H1 (cell line): ENCODE measurements around the gene PCDH9. TPM values are rescaled to one million over a fixed set of nuclear protein-coding genes. Genes with fewer than 3 reads are reported as not detected.

Experiments used
- CTCF ChIA-PET: fragments of 300-600 bp; sonication (Branson Sonifier 250); formaldehyde crosslinking; loops from one replicate; lab custom pipeline; 2021; ENCODE audit not compliant: partially characterized antibody; lab: Charles Lee
- POLR2A ChIA-PET: fragments of 300-600 bp; sonication (Branson Sonifier 250); formaldehyde crosslinking; loops from one replicate; lab custom pipeline; 2021; ENCODE audit warnings: inconsistent platforms; ENCODE audit not compliant: partially characterized antibody; lab: Charles Lee
- DNase-seq, 2 experiments: peaks; one replicate each; pipeline versions ENCODE4 v3.0.0 to v3.0.0-alpha.2; 2010 to 2022; ENCODE audit warnings: low spot score in 2 of 2, low read depth in 1 of 2, mixed read lengths in 1 of 2
- FAIRE-seq: peaks from 2 replicates; lab custom pipeline; 2011; peaks lifted over from hg19 to GRCh38; lab: Jason Lieb, UNC
- H2AFZ ChIP-seq: 2 replicates; pipeline ENCODE4 v1.8.1; 2012; ENCODE audit warnings: low read length, inconsistent platforms
- H2AK5ac ChIP-seq: 2 replicates; pipeline ENCODE4 v1.6.1; 2013; ENCODE audit warnings: low read depth, low read length
- H2BK120ac ChIP-seq: replicated peaks from 2 replicates; pipeline ENCODE3; 2013; ENCODE audit warnings: low read depth, low read length, inconsistent platforms
- H2BK12ac ChIP-seq: 2 replicates; pipeline ENCODE4 v1.6.1; 2013; ENCODE audit warnings: low read depth, low read length
- H2BK15ac ChIP-seq: 2 replicates; pipeline ENCODE4 v1.6.1; 2013; ENCODE audit warnings: low read length
- H2BK20ac ChIP-seq: 2 replicates; pipeline ENCODE4 v1.6.1; 2013; ENCODE audit warnings: low read length
- H2BK5ac ChIP-seq: 2 replicates; pipeline ENCODE4 v1.6.1; 2013; ENCODE audit warnings: low read depth, low read length
- H3K14ac ChIP-seq: 2 replicates; pipeline ENCODE4 v1.6.1; 2013; ENCODE audit warnings: inconsistent platforms; ENCODE audit not compliant: insufficient read length
- H3K18ac ChIP-seq: 2 replicates; pipeline ENCODE4 v1.6.1; 2013; ENCODE audit warnings: low read length; ENCODE audit errors: extremely low read depth
- H3K23ac ChIP-seq: 2 replicates; pipeline ENCODE4 v1.6.1; 2013; ENCODE audit warnings: inconsistent platforms; ENCODE audit not compliant: insufficient read length
- H3K23me2 ChIP-seq: 2 replicates; pipeline ENCODE4 v1.6.1; 2013; ENCODE audit warnings: low read depth, low read length
- H3K27ac ChIP-seq: 2 replicates; pipeline ENCODE4 v1.6.1; 2011; ENCODE audit warnings: low read depth, low read length, inconsistent platforms
- H3K27me3 ChIP-seq, 4 experiments: replicated peaks in 1 of 4; 1 replicate in 1 of 4; 2 replicates in 3 of 4; pipeline versions ENCODE4 v1.6.1 to v1.8.1; 2011 to 2013; ENCODE audit warnings: low read length in 3 of 4, mild to moderate bottlenecking in 3 of 4, inconsistent platforms in 2 of 4, mixed read lengths in 2 of 4, moderate library complexity in 1 of 4; ENCODE audit not compliant: control insufficient read depth in 3 of 4, insufficient read depth in 3 of 4; ENCODE audit errors: extremely low read depth in 1 of 4
- H3K36me3 ChIP-seq, 4 experiments: 2 replicates each; pipeline versions ENCODE4 v1.6.1 to v1.8.1; 2011 to 2013; ENCODE audit warnings: mild to moderate bottlenecking in 4 of 4, low read length in 3 of 4, moderate library complexity in 2 of 4, control low read depth in 1 of 4, inconsistent platforms in 1 of 4; ENCODE audit not compliant: insufficient read depth in 4 of 4, control insufficient read depth in 2 of 4
- H3K4ac ChIP-seq: replicated peaks from 2 replicates; pipeline ENCODE3; 2013; ENCODE audit warnings: low read length, low read depth, mixed read lengths, inconsistent platforms; ENCODE audit not compliant: insufficient read length
- H3K4me1 ChIP-seq, 4 experiments: replicated peaks in 1 of 4; 1 replicate in 1 of 4; 2 replicates in 3 of 4; pipeline versions ENCODE4 v1.6.1 to v1.8.1; 2011 to 2013; ENCODE audit warnings: low read length in 3 of 4, inconsistent platforms in 2 of 4, mixed read lengths in 1 of 4; ENCODE audit not compliant: insufficient read depth in 4 of 4, control insufficient read depth in 3 of 4
- H3K4me2 ChIP-seq, 2 experiments: 2 replicates each; pipeline versions ENCODE4 v1.6.1 to v1.8.1; 2011 to 2013; ENCODE audit warnings: low read depth in 2 of 2, low read length in 2 of 2, control low read depth in 1 of 2, inconsistent platforms in 1 of 2, mild to moderate bottlenecking in 1 of 2; ENCODE audit not compliant: insufficient read depth in 1 of 2
- H3K4me3 ChIP-seq, 4 experiments: fragments of 200-600, 300-600 bp in 1 of 4; sonication (generic), shearing (Covaris generic), sonication (Bioruptor Twin) in 1 of 4; 2 replicates each; pipeline versions ENCODE4 v1.5.1 to v1.8.1; 2011 to 2016; ENCODE audit warnings: low read length in 4 of 4, low read depth in 3 of 4, control low read depth in 2 of 4, inconsistent platforms in 2 of 4, mild to moderate bottlenecking in 2 of 4, mixed read lengths in 1 of 4, moderate library complexity in 1 of 4; ENCODE audit not compliant: insufficient read depth in 2 of 4; ENCODE audit errors: extremely low read depth in 1 of 4
- H3K56ac ChIP-seq: replicated peaks from 2 replicates; pipeline ENCODE3; 2013; ENCODE audit warnings: low read depth, mild to moderate bottlenecking, mixed read lengths, low read length, inconsistent platforms; ENCODE audit not compliant: insufficient read length
- H3K79me1 ChIP-seq: 2 replicates; pipeline ENCODE4 v1.6.1; 2013; ENCODE audit warnings: low read depth, low read length, control low read depth
- H3K79me2 ChIP-seq, 2 experiments: 2 replicates each; pipeline versions ENCODE4 v1.6.1 to v1.8.1; 2012 to 2013; ENCODE audit warnings: low read length in 2 of 2, mild to moderate bottlenecking in 2 of 2, inconsistent platforms in 1 of 2; ENCODE audit not compliant: insufficient read depth in 2 of 2, control insufficient read depth in 1 of 2
- H3K9ac ChIP-seq, 4 experiments: replicated peaks in 1 of 4; 1 replicate in 1 of 4; 2 replicates in 3 of 4; pipeline versions ENCODE4 v1.6.1 to v1.8.1; 2011 to 2013; ENCODE audit warnings: low read depth in 3 of 4, low read length in 3 of 4, control low read depth in 2 of 4, mild to moderate bottlenecking in 2 of 4, moderate library complexity in 2 of 4, inconsistent platforms in 1 of 4; ENCODE audit errors: extremely low read depth in 1 of 4
- H3K9me3 ChIP-seq, 2 experiments: 2 replicates each; pipeline versions ENCODE4 v1.6.1 to v1.8.1; 2012 to 2013; ENCODE audit warnings: mild to moderate bottlenecking in 2 of 2, moderate library complexity in 2 of 2, control low read depth in 1 of 2, inconsistent platforms in 1 of 2, low read depth in 1 of 2, low read length in 1 of 2, mixed read lengths in 1 of 2; ENCODE audit not compliant: insufficient read depth in 2 of 2
- H4K20me1 ChIP-seq, 2 experiments: replicated peaks in 1 of 2; 2 replicates each; pipeline versions ENCODE3 to v1.8.1; 2011 to 2013; ENCODE audit warnings: inconsistent platforms in 2 of 2, low read length in 2 of 2, mild to moderate bottlenecking in 1 of 2; ENCODE audit not compliant: insufficient read depth in 2 of 2, control insufficient read depth in 1 of 2
- H4K5ac ChIP-seq: 2 replicates; pipeline ENCODE4 v1.6.1; 2013; ENCODE audit warnings: low read length, low read depth, mixed read lengths, inconsistent platforms; ENCODE audit not compliant: insufficient read length
- H4K8ac ChIP-seq: 2 replicates; pipeline ENCODE4 v1.8.0; 2013; ENCODE audit warnings: mild to moderate bottlenecking, moderate library complexity, low read length, inconsistent platforms; ENCODE audit not compliant: insufficient read depth; ENCODE audit errors: extremely low read depth
- H4K91ac ChIP-seq: replicated peaks from 2 replicates; pipeline ENCODE3; 2013; ENCODE audit warnings: low read length, mixed read lengths, inconsistent platforms; ENCODE audit not compliant: insufficient read length
- EZH2 ChIP-seq: fragments of 200-600 bp; sonication (generic); IDR thresholded peaks from 2 replicates; pipeline ENCODE4 v1.7.1; 2012; ENCODE audit warnings: low read depth, mild to moderate bottlenecking, moderate library complexity, low read length, inconsistent platforms; ENCODE audit not compliant: severe bottlenecking
- JUN ChIP-seq: IDR thresholded peaks from 2 replicates; pipeline ENCODE4 v1.6.1; 2011; ENCODE audit warnings: low read depth, mild to moderate bottlenecking, improper control_type of control experiment, low read length
- KDM4A ChIP-seq: IDR thresholded peaks from one replicate; pipeline ENCODE4 v1.7.1; 2012; ENCODE audit warnings: low read depth, mild to moderate bottlenecking, moderate library complexity, low read length, inconsistent platforms; ENCODE audit not compliant: severe bottlenecking
- NRF1 ChIP-seq: IDR thresholded peaks from 2 replicates; pipeline ENCODE4 v1.6.1; 2011; ENCODE audit warnings: mild to moderate bottlenecking, low read depth, low read length, improper control_type of control experiment
- PHF8 ChIP-seq: fragments of 200-600 bp; sonication (generic); conservative IDR thresholded peaks from 2 replicates; pipeline ENCODE4 v1.7.1; 2012; ENCODE audit warnings: low read depth, mild to moderate bottlenecking, inconsistent platforms, low read length, moderate library complexity
- POLR2AphosphoS5 ChIP-seq: IDR thresholded peaks from 2 replicates; pipeline ENCODE4 v1.6.1; 2011; ENCODE audit warnings: low read depth, low read length
- POU5F1 ChIP-seq: IDR thresholded peaks from 2 replicates; pipeline ENCODE4 v1.6.1; 2011; ENCODE audit warnings: low read depth, mild to moderate bottlenecking, low read length, moderate library complexity
- RXRA ChIP-seq: IDR thresholded peaks from 2 replicates; pipeline ENCODE4 v1.6.1; 2011; ENCODE audit warnings: low read depth, mild to moderate bottlenecking, low read length, moderate library complexity; ENCODE audit not compliant: insufficient read depth
- TEAD4 ChIP-seq: IDR thresholded peaks from 2 replicates; pipeline ENCODE4 v1.6.1; 2012; ENCODE audit warnings: low read depth, low read length, inconsistent platforms, mixed read lengths
- USF2 ChIP-seq: IDR thresholded peaks from 2 replicates; pipeline ENCODE4 v1.6.1; 2011; ENCODE audit warnings: low read length, improper control_type of control experiment
- ZNF274 ChIP-seq: IDR thresholded peaks from 2 replicates; pipeline ENCODE4 v1.7.0; 2012; ENCODE audit warnings: low read length, borderline replicate concordance; ENCODE audit errors: extremely low read depth
- WGBS, 2 experiments: shearing (Covaris generic) in 1 of 2; methylation state at CpG; one replicate each; pipeline versions ENCODE4 v1.1.6 to v1.1.7; 2013 to 2015; ENCODE audit warnings: low lambda C conversion rate in 2 of 2, mixed read lengths in 2 of 2, inconsistent platforms in 1 of 2, low coverage in 1 of 2, missing lambda C conversion rate in 1 of 2; ENCODE audit not compliant: insufficient replicate concordance in 2 of 2, insufficient coverage in 1 of 2, insufficient read length in 1 of 2; ENCODE audit errors: extremely low coverage in 1 of 2, missing lambda C conversion rate in 1 of 2; 5-methylcytosine and 5-hydroxymethylcytosine counted together
- polyA plus RNA-seq, 7 experiments: library from polyadenylated mRNA; depleted of rRNA in 3 of 7; stranded (reverse) in 5 of 7; unstranded in 2 of 7; fragments of >200 nt in 5 of 7; fragments of 200-250 nt in 2 of 7; gene quantifications; 1 replicate in 5 of 7; 2 replicates in 1 of 7; 4 replicates in 1 of 7; pipeline versions ENCODE4 v1.2.1 to v1.2.3, GENCODE V29; 2011 to 2013; ENCODE audit warnings: missing spikeins in 2 of 7, mixed read lengths in 2 of 7
- total RNA-seq: library from RNA; stranded (reverse); fragmentation: NEBNext Ultra II Directional; extraction: Animal tissue kit (Norgen Biotek cat#: 25700); gene quantifications from 2 replicates; pipeline ENCODE4 v1.2.1, GENCODE V29; 2021

PCDH9 gene
- total and polyA plus RNA-seq, 2 of the 8 experiments (the other 6 are each of a cell fraction or from before 2014, with no cell fraction given): 0.12 to 0.60 TPM

- H2BK20ac ChIP-seq: no peak overlapping the region
- CTCF ChIA-PET: no interaction called here
Observed at GRCh38 chr13:66585669-66586203, 644.4 kb downstream of the PCDH9 start.

More at GRCh38 chr13:66585669-66586203, 644.4 kb downstream of the PCDH9 start:
- no peaks in the 10 kb centered on the region for H3K9me3 ChIP-seq
- TF ChIP-seq RXRA: no peak
- no peak for TF ChIP-seq POU5F1
- no peak for TF ChIP-seq JUN
- TF ChIP-seq ZNF274: no peak
- TF ChIP-seq PHF8: no peak
- no peak for TF ChIP-seq USF2
- TF ChIP-seq EZH2: no peak
- TF ChIP-seq KDM4A: no peak
- TF ChIP-seq TEAD4: no peak
- no peak for TF ChIP-seq POLR2AphosphoS5
- no peak for TF ChIP-seq NRF1
- TF ChIP-seq, all 59 proteins: peak for 0
- Histone ChIP-seq H3K4me1 (peaks cover 0 to 3% (median 0%) of the 10 kb centered on the region in 4 experiments; a peak in 1 of 7 replicates), H4K91ac (no peak overlapping the region), H3K23ac (no peak overlapping the region), H3K4ac (no peak overlapping the region), H2BK5ac (no peak overlapping the region), H4K8ac (no peak overlapping the region), H2AFZ (no peak overlapping the region), H3K18ac (no peak overlapping the region), H3K23me2 (no peaks in the 10 kb centered on the region), H3K27ac (no peak overlapping the region), H2BK12ac (no peak overlapping the region), H3K79me1 (no peaks in the 10 kb centered on the region), H3K56ac (no peak overlapping the region), H2BK15ac (no peak overlapping the region), H3K79me2 (no peaks in the 10 kb centered on the region), H4K5ac (no peak overlapping the region), H3K27me3 (no peaks in the 10 kb centered on the region), H4K20me1 (no peaks in the 10 kb centered on the region), H3K36me3 (no peaks in the 10 kb centered on the region), H3K9ac (no peak overlapping the region), H3K4me2 (no peak overlapping the region), H3K4me3 (no peak overlapping the region), H2AK5ac (no peak overlapping the region), H3K14ac (no peak overlapping the region), H2BK120ac (no peak overlapping the region)
- 100% methylated on average over 1 of the region's 1 CpG; no CpG with 5 or more reads in 1 of the 2 experiments for WGBS, 2 experiments
- no peak for DNase-seq
- no peak for FAIRE-seq
- POLR2A ChIA-PET: no interaction called here
